ENCODE measurements around the gene GUCY1A1. TPM values are rescaled to one million over a fixed set of nuclear protein-coding genes. Genes with fewer than 3 reads are reported as not detected.
A peak's percentile ranks its signal among the peaks of the same experiment; 100 is the strongest.

Gene GUCY1A1
- total and polyA plus RNA-seq, 2 donors from 2014 or later, result 6.9 to 64.6 TPM

DNA sequence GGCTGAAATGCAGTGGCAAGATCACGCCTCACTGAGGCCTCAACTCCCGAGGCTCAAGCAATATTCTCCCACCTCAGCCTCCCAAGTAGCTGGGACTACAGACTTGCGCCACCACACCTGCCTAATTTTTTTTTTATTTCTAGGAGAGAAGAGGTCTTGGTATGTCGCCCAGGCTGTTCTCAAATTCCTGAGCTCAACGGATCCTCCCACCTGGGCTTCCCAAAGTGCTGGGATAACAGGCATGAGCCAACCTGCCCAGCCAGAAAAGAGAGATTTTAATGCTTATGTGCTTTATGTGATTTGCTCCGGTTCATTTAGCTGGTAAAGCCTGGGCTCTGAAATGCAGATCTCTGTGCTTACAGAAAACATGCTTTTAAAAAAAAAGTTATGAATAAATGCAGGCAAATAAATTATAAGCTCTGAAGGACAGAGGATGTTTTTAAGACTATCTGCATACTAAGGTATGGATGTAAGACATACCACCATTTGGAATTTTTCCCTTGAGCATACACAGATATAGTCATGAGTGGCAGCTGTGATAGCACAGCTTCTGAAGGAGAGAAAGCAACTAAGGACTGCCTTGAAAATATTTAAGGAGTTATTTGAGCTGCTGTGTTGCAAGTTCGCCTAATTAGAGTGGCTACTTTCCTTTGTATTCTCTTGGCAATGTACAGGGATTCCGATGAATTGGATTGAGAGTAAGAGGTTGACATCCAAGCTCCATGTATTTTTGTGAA, 106.0 kb downstream of the GUCY1A1 start:
- H3K9ac ChIP-seq (ENCODE audit: low read length in 3 of 3), result no peak overlapping the region
- no peaks in the 10 kb centered on the region for H3K9me3 ChIP-seq (ENCODE audit: control insufficient read depth in 2 of 3, insufficient read depth in 1 of 3, low read length in 3 of 3)
- H3K4me3 ChIP-seq (ENCODE audit: low read length in 3 of 3), result no peak overlapping the region
- no peaks in the 10 kb centered on the region for H3K27me3 ChIP-seq (ENCODE audit: control insufficient read depth, insufficient read depth, low read length)
- no peaks in the 10 kb centered on the region for H3K4me1 ChIP-seq (ENCODE audit: control insufficient read depth in 2 of 3, insufficient read depth in 2 of 3, low read depth in 1 of 3, low read length in 3 of 3)
- no peak overlapping the region for H3K27ac ChIP-seq (ENCODE audit: low read depth in 2 of 2, low read length in 2 of 2)
- DNase-seq (peak in 2 of 5 donors; percentile 48 to 49), FAIRE-seq (no peak)
- intact Hi-C loops (cut with DNase I), result no loop called here
- H3K36me3 ChIP-seq (ENCODE audit: control insufficient read depth in 2 of 3, insufficient read depth in 3 of 3, low read length in 3 of 3), result no peaks in the 10 kb centered on the region
- TF ChIP-seq CTCF (IDR thresholded peaks at IDR 0.05; ENCODE audit: borderline replicate concordance, extremely low read depth, insufficient read depth), result no peak

DNA sequence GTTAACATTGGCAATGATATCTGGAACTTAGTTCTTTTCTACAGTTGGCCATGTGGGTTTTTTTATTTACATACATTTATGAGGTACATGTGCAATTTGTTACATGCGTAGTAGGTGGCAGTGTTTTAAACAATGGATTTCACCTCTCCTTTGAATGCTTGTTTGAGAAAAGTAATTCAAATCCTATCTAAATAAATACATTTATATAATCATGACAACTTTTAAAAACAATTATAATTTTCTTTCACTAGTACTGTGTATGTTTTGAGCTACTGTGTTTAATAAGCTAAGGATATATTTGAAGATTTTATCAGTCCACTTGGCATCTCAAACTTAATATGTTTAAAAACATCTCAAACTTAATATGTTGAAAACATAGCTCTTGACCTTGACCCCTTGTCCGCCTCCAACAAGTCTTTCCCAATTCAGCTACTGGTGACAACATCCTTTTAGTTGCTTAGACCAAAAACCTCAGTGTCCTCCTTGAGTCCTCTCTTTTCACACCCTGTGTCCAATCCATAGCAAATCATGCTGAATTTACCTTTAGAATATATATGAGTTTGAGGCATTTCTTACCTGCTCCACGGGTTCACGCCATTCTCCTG, 106.7 kb downstream of the GUCY1A1 start:
- DNase-seq (no peak), FAIRE-seq (no peak)
- Histone ChIP-seq H3K36me3 (ENCODE audit: control insufficient read depth in 2 of 3, insufficient read depth in 3 of 3, low read length in 3 of 3) (no peaks in the 10 kb centered on the region), H3K27ac (ENCODE audit: low read depth in 2 of 2, low read length in 2 of 2) (no peak overlapping the region), H3K9ac (ENCODE audit: low read length in 3 of 3) (no peak overlapping the region), H3K27me3 (ENCODE audit: control insufficient read depth, insufficient read depth, low read length) (no peaks in the 10 kb centered on the region), H3K4me1 (ENCODE audit: control insufficient read depth in 2 of 3, insufficient read depth in 2 of 3, low read depth in 1 of 3, low read length in 3 of 3) (no peaks in the 10 kb centered on the region), H3K9me3 (ENCODE audit: control insufficient read depth in 2 of 3, insufficient read depth in 1 of 3, low read length in 3 of 3) (no peaks in the 10 kb centered on the region), H3K4me3 (ENCODE audit: low read length in 3 of 3) (no peak overlapping the region)
- TF ChIP-seq CTCF (IDR thresholded peaks at IDR 0.05; ENCODE audit: borderline replicate concordance, extremely low read depth, insufficient read depth), result no peak
- intact Hi-C loops (cut with DNase I), result no loop called here

DNA sequence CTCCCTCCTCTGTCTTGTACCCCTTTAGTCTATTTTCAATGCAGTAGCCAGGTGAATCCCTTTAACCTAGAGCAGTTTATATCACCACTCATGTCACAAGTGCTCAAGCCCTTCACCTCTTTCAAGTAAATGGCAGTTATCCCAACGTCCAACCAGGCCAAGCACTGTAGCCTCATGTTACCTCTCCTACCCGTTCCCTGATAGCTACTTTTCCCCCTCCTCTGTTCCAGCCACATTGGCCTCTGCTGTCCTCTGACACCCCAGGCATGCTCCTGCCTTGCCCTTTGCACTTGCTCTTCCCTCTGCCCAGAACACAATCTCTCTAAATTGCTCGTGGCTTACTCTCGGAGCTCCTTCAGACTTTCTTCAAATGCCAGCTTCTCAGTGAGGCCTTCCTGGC, 107.4 kb downstream of the GUCY1A1 start:
- H3K9ac ChIP-seq (ENCODE audit: low read length in 3 of 3), result no peak overlapping the region
- no peaks in the 10 kb centered on the region for H3K9me3 ChIP-seq (ENCODE audit: control insufficient read depth in 2 of 3, insufficient read depth in 1 of 3, low read length in 3 of 3)
- no peak overlapping the region for H3K4me3 ChIP-seq (ENCODE audit: low read length in 3 of 3)
- DNase-seq (no peak), FAIRE-seq (no peak)
- H3K4me1 ChIP-seq (ENCODE audit: control insufficient read depth in 2 of 3, insufficient read depth in 2 of 3, low read depth in 1 of 3, low read length in 3 of 3), result no peaks in the 10 kb centered on the region
- intact Hi-C loops (cut with DNase I), result no loop called here
- no peaks in the 10 kb centered on the region for H3K27me3 ChIP-seq (ENCODE audit: control insufficient read depth, insufficient read depth, low read length)
- H3K36me3 ChIP-seq (ENCODE audit: control insufficient read depth in 2 of 3, insufficient read depth in 3 of 3, low read length in 3 of 3), result peaks cover 0 to 1% (median 0%) of the 10 kb centered on the region in 3 donors
- no peak overlapping the region for H3K27ac ChIP-seq (ENCODE audit: low read depth in 2 of 2, low read length in 2 of 2)
- TF ChIP-seq CTCF (IDR thresholded peaks at IDR 0.05; ENCODE audit: borderline replicate concordance, extremely low read depth, insufficient read depth), result no peak
